ENCODE results near the gene LRRC45.
A peak's percentile ranks its signal among the peaks of the same experiment; 100 is the strongest.

Gene LRRC45

DNA sequence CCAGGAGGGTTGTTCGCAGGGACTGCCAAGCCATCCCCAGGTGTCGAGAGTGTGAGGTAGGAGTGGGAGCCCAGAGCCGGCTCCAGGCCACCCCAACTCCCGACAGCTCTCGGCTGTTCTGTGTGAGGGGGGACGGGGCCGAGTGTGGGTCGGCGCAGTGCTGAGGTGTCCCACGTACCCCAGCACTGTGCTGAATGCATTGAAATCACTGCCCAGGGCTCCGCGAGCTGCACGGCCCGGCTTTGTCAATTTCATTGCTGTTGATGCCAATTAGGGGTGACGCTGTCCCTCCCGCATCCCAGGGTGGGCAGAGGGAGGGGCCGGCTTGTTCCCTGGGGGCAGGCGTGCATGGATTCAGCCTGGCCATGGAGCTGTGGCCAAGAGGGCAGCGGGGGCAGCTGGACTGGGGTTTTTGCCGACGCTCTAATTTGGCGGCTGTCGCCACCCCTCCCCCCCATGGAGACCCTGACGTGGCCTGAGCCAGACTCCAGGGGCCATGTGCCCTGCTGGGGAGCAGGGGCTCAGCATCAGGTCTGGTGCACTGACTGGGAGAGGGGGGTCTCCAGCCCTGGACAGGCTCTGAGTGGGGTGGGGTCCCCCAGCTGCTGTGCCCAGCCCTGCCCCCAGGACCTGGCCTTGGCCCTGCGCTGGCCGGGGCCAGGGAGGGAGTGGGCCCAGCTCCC lies 14.7 kb upstream of the LRRC45 start:
- no peak for DNase-seq (ENCODE audit: low read depth)

DNA sequence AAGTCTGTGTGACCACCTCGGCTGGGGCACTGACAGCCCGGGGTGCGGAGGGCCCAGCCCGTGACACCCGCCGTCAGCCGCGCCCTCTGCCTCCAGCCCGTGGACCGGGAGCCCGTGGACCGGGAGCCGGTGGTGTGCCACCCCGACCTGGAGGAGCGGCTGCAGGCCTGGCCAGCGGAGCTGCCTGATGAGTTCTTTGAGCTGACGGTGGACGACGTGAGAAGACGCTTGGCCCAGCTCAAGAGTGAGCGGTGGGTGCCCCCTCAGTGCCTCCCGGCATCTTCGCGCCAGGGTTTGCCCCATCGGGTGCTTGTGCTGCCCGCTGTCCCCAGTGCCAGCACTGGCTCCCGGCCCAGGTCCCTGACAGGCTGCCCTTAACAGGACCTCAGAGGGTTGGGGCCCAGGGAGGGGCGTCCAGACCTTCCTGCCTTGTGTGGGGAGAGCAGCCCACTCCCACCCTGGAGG lies 14.1 kb upstream of the LRRC45 start:
- no peak for DNase-seq (ENCODE audit: low read depth)

DNA sequence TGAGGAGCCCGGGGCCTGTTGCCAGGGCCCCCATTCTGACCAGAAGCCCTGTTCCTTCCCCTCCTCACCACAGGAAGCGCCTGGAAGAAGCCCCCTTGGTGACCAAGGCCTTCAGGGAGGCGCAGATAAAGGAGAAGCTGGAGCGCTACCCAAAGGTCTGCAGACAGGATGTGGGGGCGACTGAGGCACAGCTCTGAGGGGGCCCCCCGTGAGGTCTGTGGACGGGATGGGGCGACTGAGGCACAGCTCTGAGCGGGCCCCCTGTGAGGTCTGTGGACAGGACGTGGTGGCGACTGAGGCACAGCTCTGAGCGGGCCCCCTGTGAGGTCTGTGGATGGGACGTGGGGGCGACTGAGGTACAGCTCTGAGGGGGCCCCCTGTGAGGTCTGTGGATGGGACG lies 13.7 kb upstream of the LRRC45 start:
- DNase-seq (ENCODE audit: low read depth): no peak

- DNase-seq (ENCODE audit: low read depth): no peak
Measured at GRCh38 chr17:82010575-82011525, 12.3 kb upstream of the LRRC45 start.

DNA sequence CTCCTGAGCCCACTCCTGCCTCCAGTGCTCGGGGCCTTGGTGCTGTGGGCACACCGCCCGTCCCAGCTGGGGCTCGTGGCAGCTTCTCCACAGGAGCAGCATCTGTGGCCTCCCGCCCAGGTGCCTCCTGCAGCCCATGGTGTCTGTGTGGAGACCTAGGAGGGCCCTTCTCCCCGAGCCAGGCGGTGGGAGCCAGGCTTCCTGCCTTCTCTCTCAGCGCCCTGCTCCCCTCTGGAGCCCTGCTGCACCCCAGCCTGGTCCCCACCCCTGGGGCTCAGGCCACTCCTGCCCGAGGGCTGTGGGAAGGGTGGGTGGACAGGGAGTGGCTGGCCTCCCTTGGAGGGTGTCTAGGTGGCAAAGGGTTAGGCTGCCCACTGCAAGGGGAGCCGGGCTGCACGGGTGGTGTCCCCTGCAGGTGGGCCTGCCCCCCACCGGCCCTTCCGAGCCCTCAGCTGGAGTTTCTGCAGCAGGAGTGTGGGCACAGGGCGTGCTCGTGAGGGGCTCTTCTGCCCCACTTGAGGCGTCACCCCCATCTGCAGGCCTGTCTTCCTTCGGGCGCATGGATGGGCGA lies 11.4 kb upstream of the LRRC45 start:
- DNase-seq (ENCODE audit: low read depth): no peak

DNA sequence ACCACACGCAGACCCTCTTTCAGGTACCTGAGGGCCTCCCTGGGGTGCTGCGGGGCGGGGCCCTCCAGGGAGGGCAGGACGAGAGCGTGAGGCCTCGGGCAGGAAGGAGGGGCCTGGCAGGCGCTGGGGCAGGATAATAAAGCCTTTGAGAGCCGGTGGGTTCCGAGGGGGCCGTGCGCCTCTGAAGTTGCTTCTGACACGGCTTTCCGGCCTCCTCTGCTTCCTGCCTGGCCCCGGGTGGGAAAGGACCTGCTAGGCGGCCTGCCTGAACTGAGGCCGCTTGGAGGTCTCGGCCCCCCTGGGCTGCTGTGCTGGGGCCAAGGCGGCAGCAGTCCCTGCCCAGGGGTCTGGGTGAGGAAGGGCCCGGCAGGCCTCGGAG lies 10.9 kb upstream of the LRRC45 start:
- DNase-seq (ENCODE audit: low read depth): no peak

GRCh38 chr17:82012640-82013295 lies 10.3 kb upstream of the LRRC45 start:
- DNase-seq (ENCODE audit: low read depth): peak; percentile 60

DNA sequence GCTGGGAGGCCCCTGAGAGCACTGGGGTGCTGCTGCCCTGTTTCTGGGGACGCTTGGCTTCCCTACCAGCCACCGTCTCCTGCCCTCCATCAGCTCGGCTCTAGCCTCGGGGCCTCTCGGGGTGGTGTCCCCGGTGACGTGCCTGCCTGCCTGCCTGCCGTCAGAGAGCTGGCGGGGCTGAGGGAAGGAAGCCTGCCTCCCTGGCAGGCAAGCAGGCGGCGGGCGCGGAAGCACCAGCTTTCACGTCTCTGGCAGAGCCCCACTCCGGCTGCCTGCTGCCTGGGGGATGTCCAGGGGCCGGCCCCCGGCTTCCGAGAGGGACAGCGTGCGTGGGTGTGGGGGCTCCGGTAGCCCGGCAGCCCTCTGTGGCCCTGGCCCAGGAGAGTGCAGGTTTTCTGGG lies 9.8 kb upstream of the LRRC45 start:
- DNase-seq (ENCODE audit: low read depth): peak; percentile 59

GRCh38 chr17:82013772-82014321 lies 9.3 kb upstream of the LRRC45 start:
- no peak for DNase-seq (ENCODE audit: low read depth)

DNA sequence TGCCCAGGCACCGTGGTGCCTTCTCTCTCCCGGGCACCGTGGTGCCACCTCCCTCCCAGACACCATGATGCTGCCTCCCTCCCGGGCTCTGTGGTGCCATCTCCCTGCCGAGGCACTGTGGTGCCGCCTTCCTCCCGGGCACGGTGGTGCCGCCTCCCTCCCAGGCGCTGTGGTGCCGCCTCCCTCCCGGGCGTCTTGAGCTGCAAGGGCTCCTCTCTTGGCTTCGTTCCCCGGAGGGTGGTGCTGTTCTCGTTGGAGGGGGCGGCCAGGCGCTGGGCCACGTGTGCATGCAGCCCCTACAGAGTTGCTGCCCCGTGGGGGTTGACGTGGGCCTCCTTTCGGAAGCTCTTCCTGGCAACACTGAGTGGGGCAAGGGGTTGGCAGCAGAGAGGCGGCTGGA lies 8.7 kb upstream of the LRRC45 start:
- DNase-seq (ENCODE audit: low read depth): no peak

DNA sequence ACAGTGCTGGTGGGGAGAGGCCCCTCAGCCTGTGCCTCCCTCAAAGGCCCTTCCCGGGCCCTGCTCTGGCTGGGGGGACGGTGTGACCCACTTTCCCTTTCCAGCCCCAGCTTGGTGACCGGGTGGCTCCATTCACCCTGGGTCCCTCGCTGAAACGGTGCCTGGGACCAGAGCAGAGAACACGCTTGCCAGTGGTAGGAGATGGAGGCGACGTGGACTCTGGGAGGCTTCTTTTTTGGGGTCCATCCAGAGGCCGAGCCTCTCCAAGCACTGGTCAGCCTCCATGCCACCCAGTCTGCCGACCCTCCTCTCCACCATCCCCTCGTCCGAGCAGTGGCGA lies 8.2 kb upstream of the LRRC45 start:
- no peak for DNase-seq (ENCODE audit: low read depth)

GRCh38 chr17:82015311-82015971 lies 7.7 kb upstream of the LRRC45 start:
- no peak for DNase-seq (ENCODE audit: low read depth)

DNA sequence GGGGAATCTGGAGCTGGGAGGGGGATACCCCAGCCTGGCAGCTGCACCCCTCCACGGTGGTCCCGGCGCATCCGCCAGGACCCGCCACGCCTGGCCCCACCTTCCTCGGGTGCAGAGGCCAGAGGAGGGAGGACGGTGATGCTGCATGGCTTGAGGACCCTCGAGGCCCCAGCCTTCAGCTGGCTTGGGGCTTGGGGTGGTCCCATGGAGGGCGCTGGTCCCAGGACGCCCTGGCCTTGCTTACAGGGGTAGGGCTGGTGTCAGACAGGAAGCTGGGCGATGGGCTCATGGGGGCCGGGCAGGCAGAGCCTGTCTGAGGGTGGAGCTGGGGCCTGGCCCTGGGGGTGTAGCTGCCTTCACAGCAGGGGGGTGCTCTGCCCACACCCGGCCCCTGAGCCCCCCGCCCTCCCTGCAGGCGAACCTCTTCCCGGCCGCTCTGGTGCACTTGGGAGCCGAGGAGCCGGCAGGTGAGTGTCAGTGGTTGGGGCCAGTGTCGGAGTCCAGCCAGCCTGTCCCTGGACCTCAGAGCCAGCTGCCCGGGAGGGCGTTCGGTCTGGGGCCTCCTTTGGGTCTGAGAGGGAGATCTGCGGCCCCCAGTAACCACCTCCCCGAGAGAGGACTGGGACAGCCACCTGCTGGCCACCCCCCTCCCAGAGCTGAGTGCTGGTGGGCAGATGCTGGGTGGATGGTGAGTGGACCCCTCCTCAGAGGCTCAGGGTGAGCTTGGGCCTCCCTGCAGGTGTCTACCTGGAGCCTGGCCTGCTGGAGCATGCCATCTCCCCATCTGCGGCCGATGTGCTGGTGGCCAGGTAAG lies 6.8 kb upstream of the LRRC45 start:
- no peak for DNase-seq (ENCODE audit: low read depth)

- no peak for DNase-seq (ENCODE audit: low read depth)
Measured at GRCh38 chr17:82016875-82017459, 6.1 kb upstream of the LRRC45 start.

DNA sequence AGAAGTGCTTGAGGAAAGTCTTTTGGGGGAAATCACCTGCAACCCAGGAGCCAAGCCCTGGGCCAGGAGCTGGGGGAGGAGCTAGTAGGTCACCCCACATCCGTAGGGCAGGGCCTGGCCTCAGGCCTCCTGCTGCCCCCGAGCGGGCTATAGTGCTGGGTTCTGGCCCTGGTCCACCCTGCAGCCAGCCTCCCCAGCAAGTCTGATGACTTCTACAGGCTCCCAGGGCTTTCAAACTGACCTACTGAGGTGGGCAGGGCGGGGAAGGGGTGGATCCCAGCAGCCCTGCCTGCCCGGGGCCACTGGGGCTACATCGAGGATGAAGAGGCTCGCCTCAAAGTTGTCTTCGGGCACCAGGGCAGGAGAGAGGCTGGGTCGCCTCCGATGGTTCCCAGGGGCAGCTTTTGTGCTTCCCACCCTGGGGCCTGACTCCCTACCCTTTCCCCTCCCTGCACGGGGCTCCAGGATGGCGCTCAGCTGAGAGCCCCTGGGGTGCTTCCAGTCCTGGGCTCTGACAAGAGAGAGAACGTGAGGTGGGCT lies 5.4 kb upstream of the LRRC45 start:
- DNase-seq (ENCODE audit: low read depth): no peak

- no peak for DNase-seq (ENCODE audit: low read depth)
Measured at GRCh38 chr17:82018152-82018988, 4.7 kb upstream of the LRRC45 start.

DNA sequence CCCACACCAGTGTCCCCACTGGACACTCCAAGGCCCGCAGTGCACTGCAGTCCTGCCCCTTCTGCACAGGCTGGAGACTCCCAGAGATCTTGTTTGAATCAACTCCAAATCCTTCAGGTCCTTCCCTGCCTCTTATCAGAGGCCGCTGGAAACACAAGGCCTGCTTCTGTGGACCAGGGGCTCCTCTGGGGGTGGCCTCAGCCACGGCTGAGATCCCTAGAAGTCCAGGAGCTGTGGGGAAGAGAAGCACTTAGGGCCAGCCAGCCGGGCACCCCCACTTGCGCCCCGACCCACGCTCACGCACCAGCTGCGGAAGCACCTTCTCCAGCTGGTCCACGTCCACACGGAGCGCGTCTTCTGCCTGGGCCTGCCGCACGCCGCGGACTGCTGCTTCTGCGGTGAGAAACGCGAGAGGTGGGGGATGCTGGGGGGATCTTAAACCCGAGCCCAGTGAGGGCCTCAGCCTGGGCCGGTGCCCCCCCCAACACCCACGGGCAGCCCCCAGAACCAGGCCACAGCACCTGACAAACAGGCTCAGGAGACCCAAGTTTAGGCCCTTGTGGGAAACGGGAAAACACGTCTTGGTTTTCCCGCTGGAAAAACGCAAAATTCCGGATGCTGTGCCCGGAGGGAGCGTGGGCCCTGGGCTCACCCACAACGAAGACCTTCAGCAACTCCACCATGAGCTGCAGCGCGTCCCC lies 4.0 kb upstream of the LRRC45 start:
- DNase-seq (ENCODE audit: low read depth): no peak

All from EH (cell line).